Measurements from ENCODE around the gene KIF17. TPM values are rescaled to one million over a fixed set of nuclear protein-coding genes. Genes with fewer than 3 reads are reported as not detected.

KIF17 gene
- total and polyA plus RNA-seq, 2 of the 8 experiments (the other 6 are each of a cell fraction or from before 2014, with no cell fraction given) = 6.9 to 10.4 TPM

DNA sequence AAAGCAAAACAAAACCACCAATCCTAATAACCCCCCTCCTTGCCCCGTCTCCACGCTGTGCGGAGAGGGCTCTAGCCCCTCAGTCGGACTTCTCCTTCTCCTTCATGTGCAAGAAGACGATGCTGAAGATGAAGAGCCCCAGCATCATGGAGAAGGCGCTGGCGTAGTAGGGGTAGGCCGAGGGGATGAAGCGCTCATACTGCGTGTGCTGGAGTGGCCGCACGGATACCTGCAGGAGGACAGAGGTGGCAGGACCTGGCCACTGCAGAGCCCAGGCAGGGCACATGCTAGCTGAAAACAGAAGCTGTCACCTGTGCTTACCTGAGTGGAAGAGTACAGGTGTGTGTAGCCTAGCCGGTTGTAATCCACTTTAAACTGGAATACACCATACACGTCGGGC lies 65.5 kb downstream of the KIF17 start (continued):
- TF ChIP-seq, protein P1, sequence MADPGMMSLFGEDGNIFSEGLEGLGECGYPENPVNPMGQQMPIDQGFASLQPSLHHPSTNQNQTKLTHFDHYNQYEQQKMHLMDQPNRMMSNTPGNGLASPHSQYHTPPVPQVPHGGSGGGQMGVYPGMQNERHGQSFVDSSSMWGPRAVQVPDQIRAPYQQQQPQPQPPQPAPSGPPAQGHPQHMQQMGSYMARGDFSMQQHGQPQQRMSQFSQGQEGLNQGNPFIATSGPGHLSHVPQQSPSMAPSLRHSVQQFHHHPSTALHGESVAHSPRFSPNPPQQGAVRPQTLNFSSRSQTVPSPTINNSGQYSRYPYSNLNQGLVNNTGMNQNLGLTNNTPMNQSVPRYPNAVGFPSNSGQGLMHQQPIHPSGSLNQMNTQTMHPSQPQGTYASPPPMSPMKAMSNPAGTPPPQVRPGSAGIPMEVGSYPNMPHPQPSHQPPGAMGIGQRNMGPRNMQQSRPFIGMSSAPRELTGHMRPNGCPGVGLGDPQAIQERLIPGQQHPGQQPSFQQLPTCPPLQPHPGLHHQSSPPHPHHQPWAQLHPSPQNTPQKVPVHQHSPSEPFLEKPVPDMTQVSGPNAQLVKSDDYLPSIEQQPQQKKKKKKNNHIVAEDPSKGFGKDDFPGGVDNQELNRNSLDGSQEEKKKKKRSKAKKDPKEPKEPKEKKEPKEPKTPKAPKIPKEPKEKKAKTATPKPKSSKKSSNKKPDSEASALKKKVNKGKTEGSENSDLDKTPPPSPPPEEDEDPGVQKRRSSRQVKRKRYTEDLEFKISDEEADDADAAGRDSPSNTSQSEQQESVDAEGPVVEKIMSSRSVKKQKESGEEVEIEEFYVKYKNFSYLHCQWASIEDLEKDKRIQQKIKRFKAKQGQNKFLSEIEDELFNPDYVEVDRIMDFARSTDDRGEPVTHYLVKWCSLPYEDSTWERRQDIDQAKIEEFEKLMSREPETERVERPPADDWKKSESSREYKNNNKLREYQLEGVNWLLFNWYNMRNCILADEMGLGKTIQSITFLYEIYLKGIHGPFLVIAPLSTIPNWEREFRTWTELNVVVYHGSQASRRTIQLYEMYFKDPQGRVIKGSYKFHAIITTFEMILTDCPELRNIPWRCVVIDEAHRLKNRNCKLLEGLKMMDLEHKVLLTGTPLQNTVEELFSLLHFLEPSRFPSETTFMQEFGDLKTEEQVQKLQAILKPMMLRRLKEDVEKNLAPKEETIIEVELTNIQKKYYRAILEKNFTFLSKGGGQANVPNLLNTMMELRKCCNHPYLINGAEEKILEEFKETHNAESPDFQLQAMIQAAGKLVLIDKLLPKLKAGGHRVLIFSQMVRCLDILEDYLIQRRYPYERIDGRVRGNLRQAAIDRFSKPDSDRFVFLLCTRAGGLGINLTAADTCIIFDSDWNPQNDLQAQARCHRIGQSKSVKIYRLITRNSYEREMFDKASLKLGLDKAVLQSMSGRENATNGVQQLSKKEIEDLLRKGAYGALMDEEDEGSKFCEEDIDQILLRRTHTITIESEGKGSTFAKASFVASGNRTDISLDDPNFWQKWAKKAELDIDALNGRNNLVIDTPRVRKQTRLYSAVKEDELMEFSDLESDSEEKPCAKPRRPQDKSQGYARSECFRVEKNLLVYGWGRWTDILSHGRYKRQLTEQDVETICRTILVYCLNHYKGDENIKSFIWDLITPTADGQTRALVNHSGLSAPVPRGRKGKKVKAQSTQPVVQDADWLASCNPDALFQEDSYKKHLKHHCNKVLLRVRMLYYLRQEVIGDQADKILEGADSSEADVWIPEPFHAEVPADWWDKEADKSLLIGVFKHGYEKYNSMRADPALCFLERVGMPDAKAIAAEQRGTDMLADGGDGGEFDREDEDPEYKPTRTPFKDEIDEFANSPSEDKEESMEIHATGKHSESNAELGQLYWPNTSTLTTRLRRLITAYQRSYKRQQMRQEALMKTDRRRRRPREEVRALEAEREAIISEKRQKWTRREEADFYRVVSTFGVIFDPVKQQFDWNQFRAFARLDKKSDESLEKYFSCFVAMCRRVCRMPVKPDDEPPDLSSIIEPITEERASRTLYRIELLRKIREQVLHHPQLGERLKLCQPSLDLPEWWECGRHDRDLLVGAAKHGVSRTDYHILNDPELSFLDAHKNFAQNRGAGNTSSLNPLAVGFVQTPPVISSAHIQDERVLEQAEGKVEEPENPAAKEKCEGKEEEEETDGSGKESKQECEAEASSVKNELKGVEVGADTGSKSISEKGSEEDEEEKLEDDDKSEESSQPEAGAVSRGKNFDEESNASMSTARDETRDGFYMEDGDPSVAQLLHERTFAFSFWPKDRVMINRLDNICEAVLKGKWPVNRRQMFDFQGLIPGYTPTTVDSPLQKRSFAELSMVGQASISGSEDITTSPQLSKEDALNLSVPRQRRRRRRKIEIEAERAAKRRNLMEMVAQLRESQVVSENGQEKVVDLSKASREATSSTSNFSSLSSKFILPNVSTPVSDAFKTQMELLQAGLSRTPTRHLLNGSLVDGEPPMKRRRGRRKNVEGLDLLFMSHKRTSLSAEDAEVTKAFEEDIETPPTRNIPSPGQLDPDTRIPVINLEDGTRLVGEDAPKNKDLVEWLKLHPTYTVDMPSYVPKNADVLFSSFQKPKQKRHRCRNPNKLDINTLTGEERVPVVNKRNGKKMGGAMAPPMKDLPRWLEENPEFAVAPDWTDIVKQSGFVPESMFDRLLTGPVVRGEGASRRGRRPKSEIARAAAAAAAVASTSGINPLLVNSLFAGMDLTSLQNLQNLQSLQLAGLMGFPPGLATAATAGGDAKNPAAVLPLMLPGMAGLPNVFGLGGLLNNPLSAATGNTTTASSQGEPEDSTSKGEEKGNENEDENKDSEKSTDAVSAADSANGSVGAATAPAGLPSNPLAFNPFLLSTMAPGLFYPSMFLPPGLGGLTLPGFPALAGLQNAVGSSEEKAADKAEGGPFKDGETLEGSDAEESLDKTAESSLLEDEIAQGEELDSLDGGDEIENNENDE (IDR thresholded peaks at IDR 0.05; ENCODE audit: insufficient replicate concordance, low read length) = no peak
- TF ChIP-seq CTBP2 (IDR thresholded peaks at IDR 0.05; ENCODE audit: borderline replicate concordance, insufficient read depth, insufficient read length, low read length) (no peak), RFX5 (IDR thresholded peaks at IDR 0.05; ENCODE audit: borderline replicate concordance, low read depth, low read length) (no peak), NRF1 (IDR thresholded peaks at IDR 0.05; ENCODE audit: low read depth, low read length) (no peak), SRF (IDR thresholded peaks at IDR 0.05; ENCODE audit: low read depth, low read length) (no peak)
